HL-60 (cell line): ENCODE results near the gene HPS5.

Experiments used
- CTCF ChIP-seq: IDR thresholded peaks from one replicate; pipeline ENCODE4 v1.5.1; 2011; ENCODE audit warnings: low read length, control low read depth, inconsistent platforms; ENCODE audit not compliant: insufficient read depth
- GABPA ChIP-seq: IDR thresholded peaks from 2 replicates; pipeline ENCODE4 v1.6.1; 2012; ENCODE audit warnings: low read depth
- POLR2AphosphoS5 ChIP-seq: IDR thresholded peaks from 2 replicates; pipeline ENCODE4 v1.6.1; 2012; ENCODE audit warnings: low read depth
- REST ChIP-seq: IDR thresholded peaks from 2 replicates; pipeline ENCODE4 v1.6.1; 2012; ENCODE audit warnings: low read depth; ENCODE audit not compliant: insufficient replicate concordance
- SPI1 ChIP-seq: IDR thresholded peaks from 2 replicates; pipeline ENCODE4 v1.6.1; 2012; ENCODE audit warnings: low read depth, mild to moderate bottlenecking, borderline replicate concordance

GRCh38 chr11:18264035-18264434, 57.9 kb downstream of the HPS5 start:
- no peak for TF ChIP-seq CTCF
- no peak for TF ChIP-seq POLR2AphosphoS5
- no peak for TF ChIP-seq REST
- TF ChIP-seq GABPA: no peak
- no peak for TF ChIP-seq SPI1
